ENCODE data around the gene SYTL3. TPM values are rescaled to one million over a fixed set of nuclear protein-coding genes. Genes with fewer than 3 reads are reported as not detected.

SYTL3 gene
- total RNA-seq, 3 donors from 2014 or later (not counting 1 experiment from before 2014, with no cell fraction given): 84.1 to 143 (median 89.0) TPM

DNA sequence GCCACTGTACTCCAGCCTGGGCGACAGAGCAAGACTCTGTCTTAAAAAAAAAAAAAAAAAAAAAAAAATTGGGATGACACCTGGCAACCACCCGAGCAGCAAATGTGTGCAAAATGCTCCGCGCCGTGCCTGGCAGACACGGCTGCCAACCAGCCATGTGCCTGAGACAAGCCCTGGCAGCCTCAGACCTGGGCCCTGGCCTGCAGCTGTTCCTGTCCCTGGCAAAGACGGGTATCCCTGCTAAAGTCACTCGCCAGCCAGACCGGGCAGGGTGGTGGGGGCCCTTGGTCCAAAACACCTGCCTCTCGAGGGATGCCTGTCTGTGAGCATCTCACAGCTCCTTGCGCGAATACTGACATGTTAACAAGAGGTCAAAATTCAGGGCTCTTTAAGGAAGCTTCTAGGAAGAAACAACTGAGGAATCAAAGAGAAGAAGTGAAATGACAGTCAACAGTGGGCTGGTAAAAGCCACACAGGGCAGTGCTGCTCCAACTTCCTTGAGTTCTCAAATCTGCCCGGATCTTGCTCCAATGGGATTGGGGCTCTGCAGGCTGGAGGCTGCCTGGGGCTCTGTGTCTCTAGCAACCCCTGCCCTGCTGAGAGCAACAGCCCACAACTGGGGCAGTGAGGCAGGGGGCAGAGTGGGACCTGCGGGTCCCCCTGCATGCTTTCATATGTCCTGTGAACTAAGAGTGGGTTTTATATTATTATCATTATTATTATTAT, 53.4 kb downstream of the SYTL3 start:
- H3K27me3 Mint-ChIP-seq (ENCODE audit: low read depth in 2 of 2): no peaks in the 10 kb centered on the region
- H3K9me3 ChIP-seq (ENCODE audit: control insufficient read depth, insufficient read depth, low read length): no peaks in the 10 kb centered on the region
- peak overlapping the region; percentile 55 for H3K4me3 Mint-ChIP-seq
- H3K4me3 ChIP-seq (ENCODE audit: low read length): no peak overlapping the region
- H3K9me3 Mint-ChIP-seq: no peaks in the 10 kb centered on the region
- WGBS (ENCODE audit: insufficient coverage): 96% methylated on average over 12 of the region's 14 CpGs
- H3K27ac Mint-ChIP-seq: peak overlapping the region in 1 of 2 donors; percentile 53
- no peaks in the 10 kb centered on the region for H3K27me3 ChIP-seq (ENCODE audit: control insufficient read depth, insufficient read depth, low read length)
- H3K4me1 Mint-ChIP-seq: peaks cover 15 to 36% of the 10 kb centered on the region in 2 donors
- H3K36me3 ChIP-seq (ENCODE audit: control insufficient read depth, insufficient read depth, low read length): peaks cover 16% of the 10 kb centered on the region
- ATAC-seq (no peak), DNase-seq (no peak)
- intact Hi-C loops (cut with micrococcal nuclease): loop anchor here (5.0 kb wide), 2 partner anchors 84 to 429 kb away; no protein-coding TSS in a partner anchor
- TF ChIP-seq, protein P1, sequence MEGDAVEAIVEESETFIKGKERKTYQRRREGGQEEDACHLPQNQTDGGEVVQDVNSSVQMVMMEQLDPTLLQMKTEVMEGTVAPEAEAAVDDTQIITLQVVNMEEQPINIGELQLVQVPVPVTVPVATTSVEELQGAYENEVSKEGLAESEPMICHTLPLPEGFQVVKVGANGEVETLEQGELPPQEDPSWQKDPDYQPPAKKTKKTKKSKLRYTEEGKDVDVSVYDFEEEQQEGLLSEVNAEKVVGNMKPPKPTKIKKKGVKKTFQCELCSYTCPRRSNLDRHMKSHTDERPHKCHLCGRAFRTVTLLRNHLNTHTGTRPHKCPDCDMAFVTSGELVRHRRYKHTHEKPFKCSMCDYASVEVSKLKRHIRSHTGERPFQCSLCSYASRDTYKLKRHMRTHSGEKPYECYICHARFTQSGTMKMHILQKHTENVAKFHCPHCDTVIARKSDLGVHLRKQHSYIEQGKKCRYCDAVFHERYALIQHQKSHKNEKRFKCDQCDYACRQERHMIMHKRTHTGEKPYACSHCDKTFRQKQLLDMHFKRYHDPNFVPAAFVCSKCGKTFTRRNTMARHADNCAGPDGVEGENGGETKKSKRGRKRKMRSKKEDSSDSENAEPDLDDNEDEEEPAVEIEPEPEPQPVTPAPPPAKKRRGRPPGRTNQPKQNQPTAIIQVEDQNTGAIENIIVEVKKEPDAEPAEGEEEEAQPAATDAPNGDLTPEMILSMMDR (IDR thresholded peaks at IDR 0.05): no peak
- H3K27ac ChIP-seq (ENCODE audit: low read length): no peak overlapping the region
- no peaks in the 10 kb centered on the region for H3K36me3 Mint-ChIP-seq
- peaks cover 39% of the 10 kb centered on the region for H3K4me1 ChIP-seq (ENCODE audit: control insufficient read depth, insufficient read depth, low read length)

DNA sequence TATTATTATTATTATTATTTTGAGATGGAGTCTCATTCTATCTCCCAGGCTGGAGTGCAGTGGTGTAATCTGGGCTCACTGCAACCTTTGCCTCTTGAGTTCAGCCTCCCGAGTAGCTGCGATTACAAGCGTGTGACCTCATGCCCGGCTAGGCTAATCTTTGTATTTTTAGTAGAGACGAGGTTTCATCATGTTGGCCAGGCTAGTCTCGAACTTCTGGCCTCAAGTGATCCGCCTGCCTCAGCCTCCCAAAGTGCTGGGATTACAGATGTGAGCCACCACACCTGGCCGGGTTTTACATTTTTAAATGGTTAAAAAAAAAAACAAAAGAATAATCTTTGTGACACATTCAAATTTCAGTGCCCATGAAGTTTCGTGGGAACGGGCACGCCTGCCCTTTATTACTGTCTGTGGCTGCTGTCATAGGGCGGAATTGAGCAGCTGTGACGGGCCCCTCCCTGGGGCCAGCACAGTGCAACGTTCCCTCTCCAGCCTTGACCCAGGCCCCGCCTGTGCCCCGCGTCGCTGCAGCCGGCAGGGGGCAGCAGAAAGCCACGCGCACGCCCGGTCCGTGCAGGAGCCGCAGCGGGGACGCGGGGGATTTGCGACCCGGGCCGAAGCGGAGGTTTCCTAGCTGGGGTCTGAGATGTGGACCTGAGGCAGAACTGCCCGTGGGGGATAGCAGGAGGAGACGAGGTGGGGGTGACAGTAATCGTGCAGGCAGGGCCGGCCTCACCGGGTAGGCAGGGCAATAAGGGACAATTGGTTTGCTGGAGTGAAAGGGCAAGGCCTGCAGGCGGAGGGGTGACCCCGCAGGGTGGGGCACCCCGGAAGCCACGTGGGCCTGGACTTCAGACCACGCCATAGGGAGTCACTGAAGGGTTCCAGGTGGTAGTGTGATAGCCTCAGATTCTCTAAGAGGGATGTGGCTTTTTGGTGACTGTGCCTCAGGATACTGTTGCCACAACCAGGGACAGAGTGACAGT, 54.3 kb downstream of the SYTL3 start:
- peak overlapping the region; percentile 29 to 94 for H3K27ac Mint-ChIP-seq
- WGBS (ENCODE audit: insufficient coverage): 14% methylated on average over 42 of the region's 42 CpGs

DNA sequence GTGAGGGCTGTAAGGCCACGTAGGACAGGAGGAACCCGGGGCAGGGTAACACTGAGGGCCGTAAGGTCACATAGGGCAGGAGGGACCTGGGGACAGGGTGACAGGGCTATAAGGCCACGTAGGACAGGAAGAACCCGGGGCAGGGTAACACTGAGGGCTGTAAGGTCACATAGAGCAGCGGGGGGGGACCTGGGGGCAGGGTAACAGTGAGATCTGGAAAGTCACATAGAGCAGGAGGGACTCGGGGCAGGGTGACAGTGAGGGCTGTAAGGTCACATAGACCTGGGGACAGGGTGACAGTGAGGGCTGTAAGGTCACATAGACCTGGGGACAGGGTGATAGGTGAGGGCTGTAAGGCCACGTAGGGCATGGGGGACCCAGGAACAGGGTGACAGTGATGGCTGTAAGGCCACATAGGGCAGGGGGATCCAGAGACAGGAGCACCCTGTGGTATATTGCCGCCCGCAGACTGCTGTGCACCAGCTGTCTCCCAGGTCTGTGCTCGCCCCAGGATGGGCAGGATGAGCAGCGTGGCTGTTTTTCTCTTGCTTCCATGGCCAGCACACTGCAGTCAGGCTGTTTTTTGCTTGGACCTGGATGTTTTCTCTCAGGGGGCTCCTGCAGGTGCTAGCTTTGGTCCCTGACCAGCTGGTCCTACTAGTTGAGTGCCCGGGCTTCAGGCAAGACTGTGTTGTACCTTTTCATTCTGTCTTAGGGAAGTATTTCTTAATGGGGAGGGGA, 55.7 kb downstream of the SYTL3 start:
- no peaks in the 10 kb centered on the region for H3K9me3 Mint-ChIP-seq
- intact Hi-C loops (cut with micrococcal nuclease): no loop called here
- peak overlapping the region in 1 of 2 donors; percentile 94 for H3K27ac Mint-ChIP-seq
- WGBS (ENCODE audit: insufficient coverage): 90% methylated on average over 13 of the region's 13 CpGs
- H3K27me3 Mint-ChIP-seq (ENCODE audit: low read depth in 2 of 2): no peaks in the 10 kb centered on the region
- no peak overlapping the region for H3K4me3 Mint-ChIP-seq
- Histone ChIP-seq H3K4me3 (ENCODE audit: low read length) (no peak overlapping the region), H3K9me3 (ENCODE audit: control insufficient read depth, insufficient read depth, low read length) (no peaks in the 10 kb centered on the region), H3K27ac (ENCODE audit: low read length) (no peak overlapping the region), H3K4me1 (ENCODE audit: control insufficient read depth, insufficient read depth, low read length) (peaks cover 39% of the 10 kb centered on the region), H3K27me3 (ENCODE audit: control insufficient read depth, insufficient read depth, low read length) (no peaks in the 10 kb centered on the region), H3K36me3 (ENCODE audit: control insufficient read depth, insufficient read depth, low read length) (peaks cover 25% of the 10 kb centered on the region)
- no peak for DNase-seq
- TF ChIP-seq, protein P1 (IDR thresholded peaks at IDR 0.05): no peak
- no peaks in the 10 kb centered on the region for H3K36me3 Mint-ChIP-seq
- H3K4me1 Mint-ChIP-seq: peaks cover 20 to 36% of the 10 kb centered on the region in 2 donors
- peak in 1 of 3 donors; percentile 38 for ATAC-seq

More for the DNA sequence above, 54.3 kb downstream of the SYTL3 start:
- H3K27me3 ChIP-seq (ENCODE audit: control insufficient read depth, insufficient read depth, low read length): no peaks in the 10 kb centered on the region
- H3K4me1 ChIP-seq (ENCODE audit: control insufficient read depth, insufficient read depth, low read length): peaks cover 39% of the 10 kb centered on the region
- H3K27me3 Mint-ChIP-seq (ENCODE audit: low read depth in 2 of 2): no peaks in the 10 kb centered on the region
- H3K4me1 Mint-ChIP-seq: peaks cover 15 to 36% of the 10 kb centered on the region in 2 donors
- ATAC-seq (peak; percentile 92 to 97 (median 96)), DNase-seq (peak; percentile 83 to 88)
- H3K9me3 ChIP-seq (ENCODE audit: control insufficient read depth, insufficient read depth, low read length): no peaks in the 10 kb centered on the region
- no peaks in the 10 kb centered on the region for H3K36me3 Mint-ChIP-seq
- peaks cover 19% of the 10 kb centered on the region for H3K36me3 ChIP-seq (ENCODE audit: control insufficient read depth, insufficient read depth, low read length)
- H3K4me3 ChIP-seq (ENCODE audit: low read length): peak overlapping the region; percentile 24
- peak overlapping the region; percentile 90 for H3K4me3 Mint-ChIP-seq
- intact Hi-C loops (cut with micrococcal nuclease): loop anchor here (1.0 to 5.0 kb wide), 3 partner anchors 83 to 428 kb away; no protein-coding TSS in a partner anchor
- TF ChIP-seq, protein P1 (IDR thresholded peaks at IDR 0.05): peak; percentile 98
- H3K9me3 Mint-ChIP-seq: no peaks in the 10 kb centered on the region
- H3K27ac ChIP-seq (ENCODE audit: low read length): peak overlapping the region; percentile 24
